Suprapubic skin (tissue), 4 donors: Measurements from ENCODE around the gene AP2S1. TPM values are rescaled to one million over a fixed set of nuclear protein-coding genes. Genes with fewer than 3 reads are reported as not detected.
"Not testable (repeated sequence)": the region's sequence is repeated elsewhere in the genome, so short reads cannot be mapped to it uniquely, and the experiment has no call there.

ENCODE experiments used
- DNase-seq, 2 donors: peaks; one replicate each; pipeline ENCODE4 v3.0.0-alpha.2; 2019; ENCODE audit warnings: low spot score in 2 of 2
- H3K27ac ChIP-seq: fragments of 200-600 bp; sonication (generic); one replicate; pipeline ENCODE4 v1.5.1; 2019
- H3K27me3 ChIP-seq: fragments of 200-600 bp; sonication (generic); one replicate; pipeline ENCODE4 v1.5.1; 2019
- H3K36me3 ChIP-seq: fragments of 200-600 bp; sonication (generic); one replicate; pipeline ENCODE4 v1.5.1; 2019
- H3K4me1 ChIP-seq: fragments of 200-600 bp; sonication (generic); one replicate; pipeline ENCODE4 v1.5.1; 2019
- H3K4me3 ChIP-seq: fragments of 200-600 bp; sonication (generic); one replicate; pipeline ENCODE4 v1.5.1; 2019; ENCODE audit warnings: mild to moderate bottlenecking
- H3K9me3 ChIP-seq: fragments of 200-600 bp; sonication (generic); one replicate; pipeline ENCODE4 v1.5.1; 2019
- EP300 ChIP-seq: sonication (generic); formaldehyde crosslinking; IDR thresholded peaks from one replicate; pipeline ENCODE4 v1.6.1; 2017; ENCODE audit warnings: antibody characterized with exemption
- POLR2A ChIP-seq, 2 donors: fragments of 450-650 bp; IDR thresholded peaks; one replicate each; pipeline ENCODE4 v1.6.1; 2017; ENCODE audit warnings: antibody characterized with exemption in 2 of 2, mild to moderate bottlenecking in 2 of 2, moderate library complexity in 2 of 2
- POLR2AphosphoS5 ChIP-seq, 3 donors: sonication (generic); formaldehyde crosslinking; IDR thresholded peaks; one replicate each; pipeline ENCODE4 v1.6.1; 2017; ENCODE audit warnings: antibody characterized with exemption in 3 of 3
- WGBS: methylation state at CpG from one replicate; pipeline ENCODE4 v1.1.5; 2018; 5-methylcytosine and 5-hydroxymethylcytosine counted together
- total RNA-seq, 4 donors: library from RNA; depleted of rRNA; stranded (reverse); fragments of >200 nt; gene quantifications; one replicate each; pipeline ENCODE4 v1.1.0, GENCODE V29; 2016
- TF ChIP-seq, protein P1 (sequence below), 2 donors: fragments of 200-600 bp in 1 of 2; fragments of 450-650 bp in 1 of 2; sonication (generic) in 1 of 2; IDR thresholded peaks; one replicate each; pipeline ENCODE4 v1.5.1; 2016 to 2019; ENCODE audit warnings: antibody characterized with exemption in 2 of 2, mild to moderate bottlenecking in 1 of 2, moderate library complexity in 1 of 2

The AP2S1 gene
- total RNA-seq, 4 donors from 2014 or later = 50.6 to 93.3 (median 75.0) TPM

GRCh38 chr19:46890423-46891170 lies 40.0 kb upstream of the AP2S1 start:
- Histone ChIP-seq H3K36me3 (no peaks in the 10 kb centered on the region), H3K27ac (no peak overlapping the region), H3K4me3 (no peak overlapping the region), H3K4me1 (peaks cover 8% of the 10 kb centered on the region), H3K27me3 (no peaks in the 10 kb centered on the region), H3K9me3 (no peaks in the 10 kb centered on the region)
- 27% methylated on average over 3 of the region's 3 CpGs for WGBS
- no peak for DNase-seq
- no peak for TF ChIP-seq POLR2A (IDR thresholded peaks at IDR 0.05)
- TF ChIP-seq, protein P1, sequence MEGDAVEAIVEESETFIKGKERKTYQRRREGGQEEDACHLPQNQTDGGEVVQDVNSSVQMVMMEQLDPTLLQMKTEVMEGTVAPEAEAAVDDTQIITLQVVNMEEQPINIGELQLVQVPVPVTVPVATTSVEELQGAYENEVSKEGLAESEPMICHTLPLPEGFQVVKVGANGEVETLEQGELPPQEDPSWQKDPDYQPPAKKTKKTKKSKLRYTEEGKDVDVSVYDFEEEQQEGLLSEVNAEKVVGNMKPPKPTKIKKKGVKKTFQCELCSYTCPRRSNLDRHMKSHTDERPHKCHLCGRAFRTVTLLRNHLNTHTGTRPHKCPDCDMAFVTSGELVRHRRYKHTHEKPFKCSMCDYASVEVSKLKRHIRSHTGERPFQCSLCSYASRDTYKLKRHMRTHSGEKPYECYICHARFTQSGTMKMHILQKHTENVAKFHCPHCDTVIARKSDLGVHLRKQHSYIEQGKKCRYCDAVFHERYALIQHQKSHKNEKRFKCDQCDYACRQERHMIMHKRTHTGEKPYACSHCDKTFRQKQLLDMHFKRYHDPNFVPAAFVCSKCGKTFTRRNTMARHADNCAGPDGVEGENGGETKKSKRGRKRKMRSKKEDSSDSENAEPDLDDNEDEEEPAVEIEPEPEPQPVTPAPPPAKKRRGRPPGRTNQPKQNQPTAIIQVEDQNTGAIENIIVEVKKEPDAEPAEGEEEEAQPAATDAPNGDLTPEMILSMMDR (IDR thresholded peaks at IDR 0.05) = no peak
- TF ChIP-seq POLR2AphosphoS5 (IDR thresholded peaks at IDR 0.05) = no peak
- no peak for TF ChIP-seq EP300

DNA sequence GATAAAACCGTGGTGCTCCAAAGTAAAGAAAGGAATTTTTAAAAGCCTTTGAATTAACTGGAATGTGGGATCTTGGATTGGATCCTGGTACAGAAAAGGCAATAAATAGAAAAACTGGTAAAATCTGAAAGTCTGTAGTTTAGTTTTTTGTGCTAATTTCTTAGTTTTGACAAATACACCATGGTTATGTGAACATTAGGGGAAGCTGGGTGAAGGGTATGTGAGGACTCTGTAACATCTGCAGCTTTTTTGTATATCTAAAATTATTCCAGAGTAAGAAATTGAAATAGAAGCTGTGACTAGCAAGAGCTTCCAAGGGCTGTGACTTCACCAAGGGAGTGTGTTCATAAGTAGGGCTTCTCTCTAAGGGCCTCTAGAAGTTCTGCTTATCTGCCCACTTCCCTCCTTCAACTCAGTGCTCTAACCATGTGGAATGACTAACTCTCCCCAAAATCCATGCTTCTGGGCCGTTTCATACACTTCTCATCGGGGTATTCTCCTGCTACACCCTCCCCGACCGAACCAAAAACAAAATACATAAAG lies 36.7 kb upstream of the AP2S1 start:
- no peaks in the 10 kb centered on the region for H3K27me3 ChIP-seq
- no peak overlapping the region for H3K27ac ChIP-seq
- H3K4me1 ChIP-seq = peaks cover 10% of the 10 kb centered on the region
- no peaks in the 10 kb centered on the region for H3K9me3 ChIP-seq
- WGBS = 94% methylated on average over 5 of the region's 5 CpGs
- H3K36me3 ChIP-seq = no peaks in the 10 kb centered on the region
- no peak overlapping the region for H3K4me3 ChIP-seq
- DNase-seq = no peak
- no peak for TF ChIP-seq POLR2A (IDR thresholded peaks at IDR 0.05)
- no peak for TF ChIP-seq EP300
- TF ChIP-seq, protein P1 (IDR thresholded peaks at IDR 0.05) = no peak
- TF ChIP-seq POLR2AphosphoS5 (IDR thresholded peaks at IDR 0.05) = no peak

- DNase-seq = no peak
- no peak overlapping the region for H3K27ac ChIP-seq
- H3K36me3 ChIP-seq = no peaks in the 10 kb centered on the region
- TF ChIP-seq EP300 (no peak), POLR2A (IDR thresholded peaks at IDR 0.05) (no peak), POLR2AphosphoS5 (IDR thresholded peaks at IDR 0.05) (no peak)
- TF ChIP-seq, protein P1 (IDR thresholded peaks at IDR 0.05) = no peak
- no peak overlapping the region for H3K4me3 ChIP-seq
- 88% methylated on average over 5 of the region's 5 CpGs for WGBS
- H3K27me3 ChIP-seq = no peaks in the 10 kb centered on the region
- H3K9me3 ChIP-seq = no peaks in the 10 kb centered on the region
- H3K4me1 ChIP-seq = peaks cover 13% of the 10 kb centered on the region
Observed at GRCh38 chr19:46886546-46887239, 36.0 kb upstream of the AP2S1 start.

GRCh38 chr19:46885411-46885810 lies 34.8 kb upstream of the AP2S1 start:
- H3K27me3 ChIP-seq = no peaks in the 10 kb centered on the region
- WGBS = 72% methylated on average over 2 of the region's 2 CpGs
- no peak overlapping the region for H3K4me3 ChIP-seq
- H3K9me3 ChIP-seq = no peaks in the 10 kb centered on the region
- H3K4me1 ChIP-seq = peaks cover 10% of the 10 kb centered on the region
- DNase-seq = no peak
- H3K36me3 ChIP-seq = no peaks in the 10 kb centered on the region
- H3K27ac ChIP-seq = no peak overlapping the region
- TF ChIP-seq, protein P1 (IDR thresholded peaks at IDR 0.05) = no peak
- TF ChIP-seq EP300 (no peak), POLR2AphosphoS5 (IDR thresholded peaks at IDR 0.05) (no peak), POLR2A (IDR thresholded peaks at IDR 0.05) (no peak)

- not testable (repeated sequence) for H3K4me1 ChIP-seq, H3K27me3 ChIP-seq, DNase-seq, H3K4me3 ChIP-seq, H3K27ac ChIP-seq, H3K36me3 ChIP-seq, H3K9me3 ChIP-seq
- 63% methylated on average over 4 of the region's 4 CpGs for WGBS
Observed at GRCh38 chr19:46882751-46883150, 32.1 kb upstream of the AP2S1 start.
